Activated naive CD8-positive, alpha-beta T cell treated with anti-CD3 and anti-CD28 coated beads, Interleukin-2, amount 50 U/mL, for 16 hours (primary cell): ENCODE results near the gene NKX6-2.

ENCODE experiments used
- DNase-seq: peaks from one replicate; pipeline ENCODE4 v3.0.0-alpha.2; 2020; ENCODE audit warnings: low read depth, low spot score

The NKX6-2 gene

GRCh38 chr10:132813001-132813401, 27.1 kb upstream of the NKX6-2 start:
- no peak for DNase-seq

GRCh38 chr10:132812520-132812919, 26.6 kb upstream of the NKX6-2 start:
- no peak for DNase-seq

GRCh38 chr10:132811891-132812481, 26.0 kb upstream of the NKX6-2 start:
- no peak for DNase-seq

- DNase-seq = no peak
Measured at GRCh38 chr10:132810807-132811700, 25.1 kb upstream of the NKX6-2 start.

GRCh38 chr10:132810141-132810806, 24.3 kb upstream of the NKX6-2 start:
- DNase-seq = no peak

- DNase-seq = no peak
Measured at GRCh38 chr10:132809232-132810140, 23.5 kb upstream of the NKX6-2 start.

GRCh38 chr10:132808383-132809231, 22.7 kb upstream of the NKX6-2 start:
- no peak for DNase-seq

- DNase-seq = no peak
Measured at GRCh38 chr10:132807621-132808049, 21.7 kb upstream of the NKX6-2 start.

- DNase-seq = no peak
Measured at GRCh38 chr10:132806561-132807003, 20.6 kb upstream of the NKX6-2 start.

GRCh38 chr10:132806110-132806509, 20.2 kb upstream of the NKX6-2 start:
- DNase-seq = no peak

- no peak for DNase-seq
Measured at GRCh38 chr10:132805599-132805998, 19.7 kb upstream of the NKX6-2 start.

GRCh38 chr10:132804785-132805426, 19.0 kb upstream of the NKX6-2 start:
- DNase-seq = no peak

GRCh38 chr10:132804287-132804686, 18.3 kb upstream of the NKX6-2 start:
- DNase-seq = no peak

GRCh38 chr10:132803416-132804210, 17.7 kb upstream of the NKX6-2 start:
- DNase-seq = no peak

GRCh38 chr10:132802694-132803320, 16.9 kb upstream of the NKX6-2 start:
- no peak for DNase-seq

GRCh38 chr10:132802048-132802447, 16.1 kb upstream of the NKX6-2 start:
- DNase-seq = no peak

GRCh38 chr10:132799865-132800264, 13.9 kb upstream of the NKX6-2 start:
- DNase-seq = no peak

- no peak for DNase-seq
Measured at GRCh38 chr10:132798876-132799275, 12.9 kb upstream of the NKX6-2 start.

GRCh38 chr10:132798403-132798802, 12.5 kb upstream of the NKX6-2 start:
- no peak for DNase-seq
